GM19397 (cell line): ENCODE data around the gene DYNC1LI2.

Source experiments
- ATAC-seq: cut with Tn5 transposase; IDR thresholded peaks from one replicate; pipeline ENCODE4 v1.9.1; 2021; ENCODE audit warnings: mild to moderate bottlenecking, moderate library complexity; ENCODE audit not compliant: unreplicated experiment

DYNC1LI2 gene

DNA sequence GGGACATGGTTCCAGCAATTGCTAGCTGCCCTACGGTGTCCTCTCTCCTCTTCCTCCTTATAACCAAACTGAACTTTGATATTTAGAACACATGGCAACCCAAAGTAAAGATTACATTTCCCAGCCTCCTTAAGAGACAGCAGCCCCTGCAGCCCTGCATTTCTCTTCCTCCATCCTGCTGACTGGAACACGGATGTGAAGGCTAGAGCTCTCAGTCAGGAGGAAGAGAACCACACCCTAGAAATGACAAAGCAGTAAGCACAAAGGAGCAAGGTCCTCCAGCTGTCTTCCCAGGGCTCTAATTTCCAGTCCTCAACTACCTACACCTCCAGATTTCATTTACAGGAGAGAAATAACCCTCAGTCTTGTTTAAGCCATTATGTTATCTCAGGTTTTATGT, 10.9 kb downstream of the DYNC1LI2 start:
- ATAC-seq = no peak

DNA sequence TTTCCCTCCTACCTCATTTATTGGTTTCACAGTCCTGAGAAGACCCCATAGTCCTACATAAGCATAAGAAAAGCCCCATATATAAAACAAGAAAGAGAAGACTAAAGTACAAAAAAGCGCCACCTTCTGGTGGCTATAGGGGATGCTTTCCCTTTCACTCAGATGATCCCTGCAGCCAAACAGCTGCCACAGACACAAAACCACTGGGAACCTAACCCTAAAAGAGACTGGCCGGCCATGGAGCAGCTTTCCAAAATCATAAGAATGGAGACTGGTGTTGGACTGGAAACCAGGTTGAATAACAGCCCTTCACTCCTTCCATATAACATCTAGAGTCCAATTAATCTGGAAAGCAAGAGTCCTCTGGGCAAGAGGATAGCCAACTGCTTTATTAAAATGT, 11.4 kb downstream of the DYNC1LI2 start:
- no peak for ATAC-seq

DNA sequence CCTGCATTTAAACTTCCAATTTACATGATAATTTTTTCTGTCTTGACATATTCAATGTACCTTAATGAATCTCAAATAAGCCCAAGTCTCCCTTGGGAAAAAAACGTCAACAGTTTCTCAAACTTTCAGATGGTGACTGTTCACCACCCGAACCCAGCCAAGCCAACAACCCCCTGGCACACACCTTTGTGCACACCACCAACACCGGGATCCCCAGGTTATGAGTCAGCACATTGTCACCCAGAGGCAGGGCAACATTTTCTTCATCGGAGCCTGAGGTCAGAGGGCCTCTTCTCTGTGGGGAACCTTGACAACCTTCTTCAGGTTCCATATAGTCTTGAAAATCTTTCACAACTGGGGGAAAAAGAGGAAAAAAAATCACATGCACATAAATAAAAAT, 15.5 kb downstream of the DYNC1LI2 start:
- ATAC-seq = no peak

DNA sequence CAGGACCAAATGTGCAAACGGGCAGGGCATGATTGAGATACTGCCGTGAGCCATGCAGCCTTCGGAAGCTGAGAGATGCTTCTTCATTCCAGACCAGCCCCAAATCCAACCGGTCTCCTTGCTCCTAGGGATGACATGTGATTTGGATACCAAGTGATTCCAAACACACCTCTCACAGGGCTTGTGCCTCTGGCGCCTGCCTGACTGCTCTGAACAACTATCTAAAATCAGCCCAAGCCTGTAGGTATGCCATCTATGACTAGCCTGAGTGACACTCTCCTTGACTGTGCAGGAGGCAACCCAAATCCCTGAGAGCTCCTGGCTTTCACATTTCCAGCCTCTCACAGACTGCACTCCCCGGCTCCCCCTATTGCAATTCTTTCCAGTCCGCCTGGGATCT, 20.3 kb downstream of the DYNC1LI2 start:
- ATAC-seq = no peak

- ATAC-seq = no peak
Observed at GRCh38 chr16:66728804-66729203, 22.6 kb downstream of the DYNC1LI2 start.

- no peak for ATAC-seq
Observed at GRCh38 chr16:66728117-66728787, 23.2 kb downstream of the DYNC1LI2 start.

DNA sequence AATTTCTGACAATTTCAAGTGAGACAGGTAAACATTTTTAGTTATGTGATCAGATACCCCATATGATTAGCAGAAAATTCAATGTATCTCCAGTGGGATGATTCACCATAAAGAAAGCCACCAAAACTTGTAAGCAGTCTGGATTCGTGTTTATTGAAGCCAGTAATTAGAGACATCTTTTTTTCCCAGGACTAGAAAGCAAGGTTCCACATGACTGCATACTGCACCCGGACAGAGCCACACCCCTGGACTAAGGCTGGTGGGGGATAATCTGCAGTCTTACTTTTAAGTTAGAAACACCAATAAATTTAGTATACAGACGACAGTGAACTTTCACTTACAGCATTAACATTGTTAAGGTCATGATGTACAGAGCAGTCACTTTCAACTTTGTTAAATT, 30.6 kb downstream of the DYNC1LI2 start:
- no peak for ATAC-seq

DNA sequence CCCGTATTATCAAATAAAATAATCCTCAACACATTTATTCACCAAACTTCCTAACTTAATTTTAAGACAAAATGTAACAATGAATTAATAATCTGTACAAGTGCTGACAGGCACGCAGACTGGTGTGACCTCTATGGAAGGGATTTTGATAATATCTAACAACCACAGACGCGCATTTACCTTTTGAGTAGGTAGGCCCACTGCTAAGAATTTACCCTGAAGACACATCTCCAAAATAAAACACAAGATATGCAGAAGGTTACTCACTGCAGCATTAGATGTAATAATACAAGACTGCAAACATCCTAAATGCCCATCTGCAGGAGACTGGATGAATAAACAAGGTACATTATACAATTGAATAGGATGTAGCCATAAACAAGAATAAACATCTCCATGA, 32.2 kb downstream of the DYNC1LI2 start:
- no peak for ATAC-seq

- ATAC-seq = no peak
Observed at GRCh38 chr16:66717776-66718175, 33.6 kb downstream of the DYNC1LI2 start.

GRCh38 chr16:66717112-66717675, 34.2 kb downstream of the DYNC1LI2 start:
- ATAC-seq = no peak

DNA sequence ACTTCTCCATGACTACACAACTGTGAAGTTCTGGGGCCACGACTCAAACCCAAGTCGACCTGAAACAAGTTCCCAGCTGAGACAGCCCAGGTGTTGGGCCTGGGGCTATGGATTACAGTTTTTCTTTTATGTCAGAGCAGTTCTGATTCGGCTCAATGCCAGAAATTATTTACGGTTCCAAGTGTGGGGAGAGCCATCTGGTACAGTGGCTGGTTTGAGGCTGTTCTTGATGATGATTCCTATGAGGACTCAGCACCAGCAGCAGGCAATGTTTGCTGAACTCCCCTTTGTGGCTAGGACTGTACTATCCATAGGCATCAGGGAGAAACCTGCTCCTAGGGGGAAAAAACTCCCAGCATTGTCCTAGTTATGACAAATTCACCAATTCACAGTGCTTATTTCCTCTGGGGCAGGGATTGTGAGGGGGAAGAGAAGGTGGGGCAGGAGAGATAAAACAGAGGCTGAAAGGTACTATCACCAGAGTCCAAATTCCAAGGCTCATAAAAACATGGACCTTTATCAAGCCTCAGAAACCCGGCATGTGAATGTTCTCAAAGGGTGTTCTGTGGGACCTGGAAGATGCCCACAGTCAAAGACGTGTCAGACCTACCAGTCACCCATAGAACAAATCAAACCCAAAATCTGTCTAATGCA, 36.6 kb downstream of the DYNC1LI2 start:
- no peak for ATAC-seq

GRCh38 chr16:66714062-66714461, 37.3 kb downstream of the DYNC1LI2 start:
- ATAC-seq = no peak

GRCh38 chr16:66713076-66713475, 38.3 kb downstream of the DYNC1LI2 start:
- no peak for ATAC-seq

DNA sequence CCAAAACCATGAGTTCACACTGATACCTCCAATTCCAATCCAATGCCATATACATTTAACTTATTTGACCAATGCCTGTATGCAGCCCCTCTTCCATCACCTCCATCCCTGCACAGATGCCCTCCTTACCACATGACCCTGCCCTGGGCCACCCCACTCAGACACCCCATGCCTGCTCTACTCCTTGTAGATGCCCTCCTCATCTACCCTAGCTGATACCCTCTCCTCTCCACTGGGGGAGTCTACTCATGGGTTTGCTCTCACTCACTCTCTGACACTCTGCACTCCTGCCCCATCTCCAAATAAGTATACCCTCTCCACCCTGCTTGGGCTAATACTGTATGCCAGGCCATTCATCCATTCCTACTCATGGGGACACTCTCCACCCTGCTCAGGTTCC, 38.9 kb downstream of the DYNC1LI2 start:
- no peak for ATAC-seq

DNA sequence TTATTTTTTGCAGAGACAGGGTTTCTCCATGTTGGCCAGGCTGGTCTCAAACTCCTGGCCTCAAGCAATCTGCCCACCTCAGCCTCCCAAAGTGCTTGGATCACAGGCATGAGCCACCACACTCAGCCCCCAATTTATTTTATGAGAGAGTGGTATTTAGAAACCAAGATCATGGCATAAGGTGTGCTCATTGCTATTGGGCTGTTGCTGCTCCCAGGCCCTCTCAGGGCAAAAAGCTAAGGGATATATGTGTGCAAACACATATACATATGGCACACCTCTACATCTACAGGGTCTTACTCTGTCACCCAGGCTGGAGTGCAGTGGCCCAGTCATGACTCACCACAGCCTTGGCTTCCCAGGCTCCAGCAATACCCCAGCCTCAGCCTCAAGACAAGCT, 39.8 kb downstream of the DYNC1LI2 start:
- no peak for ATAC-seq

- no peak for ATAC-seq
Observed at GRCh38 chr16:66706506-66706880, 44.9 kb downstream of the DYNC1LI2 start.

DNA sequence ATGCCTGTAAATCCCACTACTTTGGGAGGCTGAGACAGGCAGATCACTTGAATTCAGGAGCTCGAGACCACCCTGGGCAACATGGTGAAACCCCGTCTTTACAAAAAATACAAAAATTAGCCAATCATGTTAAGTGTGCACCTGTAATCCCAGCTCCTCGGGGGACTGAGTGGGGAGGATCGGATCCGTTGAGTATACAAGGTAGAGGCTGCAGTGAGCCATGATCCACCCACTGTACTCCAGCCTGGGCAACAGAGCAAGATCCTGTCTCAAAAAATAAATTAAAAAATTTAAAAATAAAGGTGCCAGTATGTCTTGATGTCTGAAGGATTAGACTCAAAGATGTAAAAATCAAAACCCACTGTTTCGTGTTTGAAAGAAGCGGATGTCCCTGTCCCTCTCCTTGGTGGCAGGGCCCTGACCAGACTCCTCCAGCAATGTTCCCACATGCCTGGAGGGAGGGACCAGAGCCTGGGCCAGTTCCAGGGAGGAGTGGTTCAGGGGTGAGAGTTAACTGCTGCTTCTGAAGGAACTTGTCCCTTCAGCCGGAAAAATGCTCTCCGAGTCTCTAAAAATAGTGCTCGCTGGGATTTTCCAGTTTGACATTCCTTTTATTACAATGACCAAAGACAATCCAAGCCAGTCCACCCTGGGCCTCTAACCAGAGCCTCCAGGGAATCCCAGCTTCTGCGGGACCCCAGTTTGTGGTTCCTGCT, 45.5 kb downstream of the DYNC1LI2 start:
- no peak for ATAC-seq

- ATAC-seq = no peak
Observed at GRCh38 chr16:66703406-66704215, 47.8 kb downstream of the DYNC1LI2 start.

- no peak for ATAC-seq
Observed at GRCh38 chr16:66701516-66701915, 49.9 kb downstream of the DYNC1LI2 start.

- no peak for ATAC-seq
Observed at GRCh38 chr16:66701026-66701425, 50.4 kb downstream of the DYNC1LI2 start.

DNA sequence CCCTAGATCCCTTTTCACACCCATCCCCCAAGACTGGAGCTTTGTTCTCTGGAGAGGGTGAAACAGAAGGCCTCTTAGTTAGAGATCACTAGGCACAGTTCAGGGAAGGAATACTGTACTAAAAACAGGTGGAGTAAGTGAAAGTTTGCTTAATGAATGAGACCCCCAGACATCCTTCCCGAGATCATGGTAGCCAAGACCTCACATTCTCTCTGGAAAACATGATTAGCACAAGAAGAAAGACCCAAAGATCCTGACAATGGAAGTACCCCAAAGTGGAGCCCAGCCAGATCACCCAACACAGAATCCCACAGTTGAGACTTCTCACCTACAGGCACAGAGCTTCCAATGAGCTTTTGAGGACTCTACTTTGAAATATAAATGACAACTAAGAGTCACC, 51.5 kb downstream of the DYNC1LI2 start:
- ATAC-seq = no peak
